HG03139 (cell line): ENCODE measurements around the gene HIPK2.

ENCODE experiments used
- ATAC-seq: cut with Tn5 transposase; IDR thresholded peaks from one replicate; pipeline ENCODE4 v1.9.1; 2021; ENCODE audit not compliant: unreplicated experiment

Gene HIPK2

GRCh38 chr7:139699640-139700504 is 77.9 kb downstream of the HIPK2 start:
- ATAC-seq: no peak

- ATAC-seq: no peak
Observed at GRCh38 chr7:139698844-139699243, 79.0 kb downstream of the HIPK2 start.

GRCh38 chr7:139698278-139698677 is 79.5 kb downstream of the HIPK2 start:
- ATAC-seq: no peak

DNA sequence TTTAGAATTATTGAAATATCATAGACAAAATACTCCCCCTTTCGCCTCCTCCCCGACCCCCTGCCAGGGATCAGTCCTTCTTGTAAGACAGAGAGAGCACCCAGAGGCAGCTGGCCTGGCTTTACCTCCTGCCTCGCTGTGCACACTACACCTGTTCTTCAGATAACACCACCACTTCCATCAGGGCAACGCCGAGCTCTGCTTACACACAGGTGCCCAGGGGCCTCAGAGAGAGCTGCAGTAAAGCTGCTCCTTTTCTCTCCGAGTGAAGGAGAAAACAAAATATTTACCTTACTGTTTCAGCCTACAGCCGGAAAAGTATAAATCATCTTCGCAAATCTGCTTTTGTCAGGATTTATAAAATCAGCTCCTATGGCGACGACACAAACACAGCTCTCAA is 80.7 kb downstream of the HIPK2 start:
- no peak for ATAC-seq

GRCh38 chr7:139696552-139696951 is 81.2 kb downstream of the HIPK2 start:
- ATAC-seq: peak; percentile 54

- ATAC-seq: no peak
Observed at GRCh38 chr7:139695588-139695987, 82.2 kb downstream of the HIPK2 start.

GRCh38 chr7:139695051-139695450 is 82.7 kb downstream of the HIPK2 start:
- no peak for ATAC-seq

DNA sequence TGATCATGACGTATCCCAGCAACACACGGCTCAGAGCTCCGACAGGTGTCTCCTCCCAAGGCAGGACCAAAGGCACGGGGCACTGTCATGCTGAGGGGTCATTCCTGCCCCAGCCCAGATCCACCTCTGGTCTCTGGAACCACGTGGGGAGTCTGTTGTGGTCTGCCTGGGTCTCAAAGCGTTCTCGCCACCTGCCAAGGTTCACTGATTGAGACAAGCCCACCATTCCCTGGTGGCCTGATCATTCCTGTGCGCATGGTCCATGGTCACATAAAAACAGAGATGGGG is 83.5 kb downstream of the HIPK2 start:
- ATAC-seq: no peak

- no peak for ATAC-seq
Observed at GRCh38 chr7:139693651-139694388, 84.0 kb downstream of the HIPK2 start.

- ATAC-seq: no peak
Observed at GRCh38 chr7:139692723-139693122, 85.1 kb downstream of the HIPK2 start.

GRCh38 chr7:139691253-139691781 is 86.5 kb downstream of the HIPK2 start:
- no peak for ATAC-seq

DNA sequence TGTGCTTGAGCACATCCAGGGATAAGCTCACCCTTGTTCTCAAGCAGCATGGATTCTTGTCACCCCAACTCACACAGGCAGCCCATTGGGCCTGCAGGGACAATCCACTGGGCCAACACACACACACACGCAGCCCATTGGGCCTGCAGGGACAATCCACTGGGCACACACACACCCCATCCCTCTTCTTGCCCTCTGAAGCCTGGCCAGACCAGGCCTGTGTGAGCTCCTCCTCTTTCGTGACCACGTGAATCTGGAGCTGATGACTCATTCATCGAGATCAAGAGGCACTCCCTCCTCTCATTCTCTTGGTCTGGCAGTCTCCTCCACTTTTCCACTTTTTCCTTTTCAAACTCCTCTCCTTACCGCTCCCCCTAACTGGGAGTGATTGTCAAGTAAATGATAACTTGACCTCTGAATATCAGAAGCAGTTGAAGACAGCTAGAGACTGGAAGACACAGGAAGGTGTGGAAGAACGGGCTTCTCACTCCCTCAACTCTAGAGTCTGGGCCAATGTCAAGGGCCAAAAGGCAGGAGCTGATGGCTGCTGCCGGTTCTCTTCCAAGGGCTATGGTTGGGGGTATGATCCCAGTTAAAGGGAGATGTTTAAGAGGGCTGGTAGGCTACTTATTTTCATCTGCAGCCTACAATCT is 89.7 kb downstream of the HIPK2 start:
- ATAC-seq: no peak

- no peak for ATAC-seq
Observed at GRCh38 chr7:139687211-139687954, 90.4 kb downstream of the HIPK2 start.

GRCh38 chr7:139683137-139683921 is 94.5 kb downstream of the HIPK2 start:
- ATAC-seq: no peak

GRCh38 chr7:139682136-139683013 is 95.4 kb downstream of the HIPK2 start:
- ATAC-seq: no peak

DNA sequence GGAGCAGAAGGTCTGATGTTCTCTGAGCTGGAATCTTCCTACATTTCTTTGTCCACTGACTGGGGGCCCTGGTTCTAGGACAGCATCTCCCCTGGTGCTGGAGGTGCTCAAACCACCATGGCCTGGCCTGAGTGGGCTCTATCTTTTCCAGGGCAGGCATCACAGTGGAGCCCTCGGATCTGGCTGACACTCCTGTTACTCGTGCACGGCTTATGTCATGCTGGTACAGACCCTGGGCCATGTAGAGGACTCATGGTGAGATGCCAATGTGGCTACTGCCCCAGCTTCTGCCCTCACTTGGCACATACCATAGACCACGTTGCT is 96.0 kb downstream of the HIPK2 start:
- no peak for ATAC-seq

- ATAC-seq: no peak
Observed at GRCh38 chr7:139681463-139681755, 96.4 kb downstream of the HIPK2 start.

- ATAC-seq: no peak
Observed at GRCh38 chr7:139680676-139681462, 96.9 kb downstream of the HIPK2 start.
